BJ (cell line): ENCODE measurements around the gene FOXQ1. TPM values are rescaled to one million over a fixed set of nuclear protein-coding genes. Genes with fewer than 3 reads are reported as not detected.
A peak's percentile ranks its signal among the peaks of the same experiment; 100 is the strongest.

Experiments
- CTCF ChIA-PET: fragments of 350-600 bp; formaldehyde crosslinking; extraction: SDS; loops from one replicate; lab custom pipeline; 2021; ENCODE audit warnings: antibody characterized with exemption, inconsistent platforms; lab: Yijun Ruan, JAX
- POLR2A ChIA-PET: fragments of 300-600 bp; sonication (Branson Sonifier 250); formaldehyde crosslinking; extraction: SDS; loops from one replicate; lab custom pipeline; 2021; ENCODE audit warnings: antibody characterized with exemption; lab: Charles Lee
- DNase-seq: peaks from one replicate; pipeline ENCODE4 v3.0.0-alpha.2; 2011; ENCODE audit warnings: low read depth
- H3K27me3 ChIP-seq: 2 replicates; pipeline ENCODE4 v1.6.0; 2011; ENCODE audit warnings: low read length; ENCODE audit not compliant: control insufficient read depth, insufficient read depth
- H3K36me3 ChIP-seq: 2 replicates; pipeline ENCODE4 v1.5.1; 2011; ENCODE audit warnings: low read length; ENCODE audit not compliant: control insufficient read depth, insufficient read depth
- H3K4me3 ChIP-seq: 2 replicates; pipeline ENCODE4 v1.5.1; 2011; ENCODE audit warnings: low read depth, mild to moderate bottlenecking, control low read depth, low read length
- polyA plus RNA-seq: library from polyadenylated mRNA; depleted of rRNA; stranded (reverse); fragments of >200 nt; gene quantifications from 2 replicates; pipeline ENCODE4 v1.2.3, GENCODE V29; 2011; rRNA removed
- TF ChIP-seq, protein P1 (sequence below): IDR thresholded peaks from 2 replicates; pipeline ENCODE4 v1.5.1; 2011; ENCODE audit warnings: low read depth, mild to moderate bottlenecking, control low read depth, inconsistent platforms, low read length, moderate library complexity; ENCODE audit not compliant: insufficient read depth

FOXQ1 gene
- polyA plus RNA-seq, 1 experiment: 0.23 TPM

DNA sequence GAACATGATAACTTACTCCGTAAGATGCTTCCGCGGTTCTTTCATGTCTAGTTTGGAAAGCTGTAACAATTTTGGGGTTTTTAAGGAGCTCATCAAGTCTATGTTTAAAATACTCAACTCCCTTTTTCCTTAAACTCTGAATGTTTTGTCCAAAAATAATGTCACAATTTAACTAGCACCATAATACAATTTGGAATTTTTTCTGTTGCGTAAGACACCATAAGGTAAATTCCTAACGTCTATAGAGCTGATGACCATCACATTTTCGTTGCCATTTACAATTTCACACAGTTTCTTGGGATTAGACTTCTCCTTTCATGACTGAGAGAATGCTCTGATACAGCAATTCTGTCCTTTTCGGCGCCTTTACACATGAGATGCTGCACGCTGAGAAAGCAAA is 50.7 kb downstream of the FOXQ1 start:
- DNase-seq: no peak
- no peak overlapping the region for H3K4me3 ChIP-seq
- H3K27me3 ChIP-seq: no peaks in the 10 kb centered on the region
- no peaks in the 10 kb centered on the region for H3K36me3 ChIP-seq
- POLR2A ChIA-PET: no interaction called here
- CTCF ChIA-PET: interaction anchor here (1.0 to 1.4 kb wide), 2 partner anchors 19 to 447 kb away, joined by 3 to 5 read pairs; no protein-coding TSS in a partner anchor
- TF ChIP-seq, protein P1, sequence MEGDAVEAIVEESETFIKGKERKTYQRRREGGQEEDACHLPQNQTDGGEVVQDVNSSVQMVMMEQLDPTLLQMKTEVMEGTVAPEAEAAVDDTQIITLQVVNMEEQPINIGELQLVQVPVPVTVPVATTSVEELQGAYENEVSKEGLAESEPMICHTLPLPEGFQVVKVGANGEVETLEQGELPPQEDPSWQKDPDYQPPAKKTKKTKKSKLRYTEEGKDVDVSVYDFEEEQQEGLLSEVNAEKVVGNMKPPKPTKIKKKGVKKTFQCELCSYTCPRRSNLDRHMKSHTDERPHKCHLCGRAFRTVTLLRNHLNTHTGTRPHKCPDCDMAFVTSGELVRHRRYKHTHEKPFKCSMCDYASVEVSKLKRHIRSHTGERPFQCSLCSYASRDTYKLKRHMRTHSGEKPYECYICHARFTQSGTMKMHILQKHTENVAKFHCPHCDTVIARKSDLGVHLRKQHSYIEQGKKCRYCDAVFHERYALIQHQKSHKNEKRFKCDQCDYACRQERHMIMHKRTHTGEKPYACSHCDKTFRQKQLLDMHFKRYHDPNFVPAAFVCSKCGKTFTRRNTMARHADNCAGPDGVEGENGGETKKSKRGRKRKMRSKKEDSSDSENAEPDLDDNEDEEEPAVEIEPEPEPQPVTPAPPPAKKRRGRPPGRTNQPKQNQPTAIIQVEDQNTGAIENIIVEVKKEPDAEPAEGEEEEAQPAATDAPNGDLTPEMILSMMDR: no peak

DNA sequence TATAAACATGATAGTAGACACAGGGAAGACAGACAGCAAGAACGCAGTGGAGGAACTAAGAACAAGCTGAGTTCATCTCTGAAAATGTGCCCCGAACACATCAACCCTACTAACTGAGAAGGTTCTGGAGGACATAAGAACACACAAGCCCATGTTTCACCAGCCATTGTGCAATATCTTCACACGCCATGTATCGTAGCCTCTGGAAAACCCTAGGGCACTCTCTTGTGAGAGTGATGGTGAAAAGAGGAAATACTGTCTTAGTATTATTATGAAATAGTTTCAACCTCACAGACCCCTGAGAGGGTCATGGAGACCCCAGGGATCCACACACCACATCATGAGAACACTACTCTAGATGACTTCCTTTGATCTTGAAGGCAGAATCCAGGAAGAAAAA is 51.4 kb downstream of the FOXQ1 start:
- no peak for DNase-seq
- TF ChIP-seq, protein P1: no peak
- H3K27me3 ChIP-seq: no peaks in the 10 kb centered on the region
- H3K36me3 ChIP-seq: no peaks in the 10 kb centered on the region
- CTCF ChIA-PET: interaction anchor here (0.7 to 1.4 kb wide), 2 partner anchors 18 to 107 kb away, joined by 3 to 5 read pairs; no protein-coding TSS in a partner anchor
- no peak overlapping the region for H3K4me3 ChIP-seq
- POLR2A ChIA-PET: no interaction called here

DNA sequence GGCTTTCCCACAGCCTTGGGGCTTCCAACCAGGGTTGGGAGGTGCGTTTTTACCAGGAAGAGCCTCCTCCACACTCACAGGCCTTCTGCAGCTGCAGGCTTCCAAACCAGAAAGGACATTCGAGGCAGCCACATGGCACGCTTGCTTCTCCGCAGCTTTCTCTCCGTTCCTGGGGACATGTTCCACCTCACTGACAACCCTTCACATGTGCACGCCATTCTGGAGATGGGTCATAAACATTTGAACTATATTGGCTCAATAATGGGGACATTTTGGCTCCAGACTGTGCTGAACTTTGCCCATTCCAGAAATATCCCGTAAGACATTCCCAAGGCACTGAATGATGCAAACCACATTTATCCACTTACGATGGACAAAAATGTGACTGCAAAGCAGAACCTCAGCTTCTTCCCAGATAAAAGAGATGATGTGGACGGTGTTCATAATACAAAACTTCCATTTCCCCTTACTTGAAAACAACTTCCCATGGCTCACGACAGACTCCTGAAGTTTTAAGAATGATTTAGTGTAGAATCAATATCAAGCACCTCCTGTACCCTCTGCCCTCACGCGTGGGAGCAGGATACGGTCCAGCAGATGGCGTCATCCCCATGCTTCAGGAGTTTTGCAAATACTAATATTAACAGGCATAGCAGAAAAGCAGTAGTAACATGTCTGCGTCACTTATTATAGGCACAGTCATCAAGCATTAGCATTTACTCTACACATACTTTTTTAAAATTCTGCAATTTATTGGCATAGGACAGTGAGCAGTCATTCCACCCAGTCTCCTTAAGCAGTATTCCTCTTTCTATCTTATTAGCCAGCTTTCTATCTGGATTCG is 52.1 kb downstream of the FOXQ1 start:
- ChIA-PET POLR2A (no interaction called here), CTCF (interaction anchor here (0.7 to 1.0 kb wide), 5 partner anchors 17 to 261 kb away, joined by 3 read pairs; no protein-coding TSS in a partner anchor)
- Histone ChIP-seq H3K4me3 (no peak overlapping the region), H3K27me3 (no peaks in the 10 kb centered on the region), H3K36me3 (no peaks in the 10 kb centered on the region)
- peak; percentile 84 for DNase-seq
- TF ChIP-seq, protein P1: peak; percentile 44; the same call in 1 of the 2 replicates

Other genes starting within 250 kb of the FOXQ1 start
- 17.7 and 23.4 TPM in 2 replicates for gene FOXF2, start 77.5 kb downstream of the FOXQ1 start, polyA plus RNA-seq